OCI-LY7 (cell line): ENCODE measurements around the gene DIPK1A.

Source experiments
- CTCF ChIP-seq: fragments of 200-600 bp; sonication (generic); conservative IDR thresholded peaks from 2 replicates; pipeline ENCODE4 v1.5.1; 2014; ENCODE audit warnings: mild to moderate bottlenecking, antibody characterized with exemption, low read length, moderate library complexity, mixed read lengths
- EZH2phosphoT487 ChIP-seq: fragments of 200-600 bp; sonication (generic); IDR thresholded peaks from 2 replicates; pipeline ENCODE4 v1.6.1; 2018; ENCODE audit warnings: low read depth, borderline replicate concordance, mild to moderate bottlenecking, mixed run types, antibody characterized with exemption, low read length, moderate library complexity, mixed read lengths

DNA sequence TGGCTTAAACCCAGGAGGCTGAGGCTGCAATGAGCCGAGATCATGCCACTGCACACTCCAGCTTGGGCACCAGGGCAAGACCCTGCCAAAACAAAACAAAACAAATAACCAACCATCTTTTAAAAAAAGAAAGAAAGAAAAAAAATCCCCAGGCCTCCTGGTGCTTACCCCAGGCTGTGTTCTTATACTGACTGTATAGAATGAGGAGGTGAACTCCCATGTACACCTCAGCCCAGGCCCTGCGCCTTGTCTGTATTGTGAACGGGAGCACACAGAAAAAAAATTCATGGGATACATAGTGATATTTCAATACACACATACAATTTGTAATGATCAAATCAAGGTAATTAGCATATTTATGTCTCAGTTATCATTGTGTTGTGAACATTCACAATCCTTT lies 115.4 kb downstream of the DIPK1A start:
- TF ChIP-seq CTCF (no peak), EZH2phosphoT487 (no peak)
